Activated naive CD4-positive, alpha-beta T cell treated with anti-CD3 and anti-CD28 coated beads, Interleukin-2, amount 50 U/mL, for 16 hours (primary cell): Measurements from ENCODE around the gene CTSO.
"Not testable (repeated sequence)": the region's sequence is repeated elsewhere in the genome, so short reads cannot be mapped to it uniquely, and the experiment has no call there.

Experiments
- DNase-seq: peaks from one replicate; pipeline ENCODE4 v3.0.0-alpha.2; 2020

Gene CTSO

DNA sequence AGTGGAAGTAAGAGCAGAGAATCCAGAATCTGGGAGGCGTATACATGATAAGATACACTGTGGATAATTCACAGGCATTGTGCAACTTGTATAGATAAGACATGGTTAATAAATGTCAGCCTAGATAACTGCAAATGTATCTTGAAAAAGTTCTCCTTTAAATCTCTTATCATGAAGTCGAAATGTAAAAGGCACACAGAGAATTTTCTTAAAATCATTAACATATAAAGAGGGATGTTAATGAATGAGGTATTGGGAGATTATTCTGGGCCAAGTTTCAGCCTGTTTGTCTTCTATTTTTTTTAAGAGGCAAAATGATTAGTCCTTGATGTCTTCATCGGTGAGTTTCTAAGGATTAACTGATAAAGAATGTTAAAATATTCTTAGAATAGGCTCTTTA, 49.3 kb downstream of the CTSO start:
- DNase-seq = no peak

DNA sequence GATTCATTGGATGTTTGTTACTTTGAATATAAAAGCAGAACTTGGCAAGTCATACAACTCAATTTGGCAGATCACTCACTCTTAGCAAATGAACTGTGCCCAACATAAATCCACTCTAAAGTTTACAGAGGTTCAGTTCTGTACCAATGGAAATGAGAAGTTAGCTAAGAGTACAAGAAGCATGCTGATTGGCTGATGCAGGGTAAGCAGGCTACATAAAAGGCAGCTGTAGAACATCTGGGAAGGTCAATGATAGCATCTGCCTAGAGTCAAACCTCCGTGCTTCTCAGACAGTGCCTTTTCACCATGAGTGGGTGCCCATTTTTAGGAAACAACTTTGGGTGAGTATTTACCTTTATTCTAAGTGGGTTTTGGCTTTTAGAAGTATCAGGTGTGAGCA, 50.2 kb downstream of the CTSO start, which contains the start of gene TDO2:
TSS of gene TDO2 (plus strand) at position 244 of the 400 bp plus-strand sequence. CDS start at position 307, 63 bp downstream.
- DNase-seq = no peak

- DNase-seq = no peak
These were observed 52.7 kb downstream of the CTSO start for GRCh38 chr4:155901013-155901412.

- no peak for DNase-seq
These were observed 53.3 kb downstream of the CTSO start for GRCh38 chr4:155900381-155900780.

DNA sequence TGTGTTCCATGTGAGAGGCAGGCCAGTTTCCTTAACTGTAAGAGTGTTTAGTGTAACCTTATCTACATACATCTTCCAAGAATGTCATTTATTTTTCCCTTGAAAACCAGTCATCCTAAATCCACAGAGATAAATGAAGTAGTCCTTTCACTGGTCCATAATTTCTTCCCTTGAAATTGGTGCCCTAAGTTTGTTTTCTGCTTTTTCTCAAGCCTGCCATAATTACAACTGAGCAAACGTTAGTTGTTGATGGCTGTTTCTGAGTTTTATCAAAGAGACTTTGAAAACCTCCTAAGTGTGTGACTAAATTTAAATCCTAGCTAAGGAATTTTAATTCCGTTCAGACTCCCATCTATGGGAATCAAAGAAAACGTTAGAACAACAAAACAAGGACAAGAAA, 53.8 kb downstream of the CTSO start:
- no peak for DNase-seq

DNA sequence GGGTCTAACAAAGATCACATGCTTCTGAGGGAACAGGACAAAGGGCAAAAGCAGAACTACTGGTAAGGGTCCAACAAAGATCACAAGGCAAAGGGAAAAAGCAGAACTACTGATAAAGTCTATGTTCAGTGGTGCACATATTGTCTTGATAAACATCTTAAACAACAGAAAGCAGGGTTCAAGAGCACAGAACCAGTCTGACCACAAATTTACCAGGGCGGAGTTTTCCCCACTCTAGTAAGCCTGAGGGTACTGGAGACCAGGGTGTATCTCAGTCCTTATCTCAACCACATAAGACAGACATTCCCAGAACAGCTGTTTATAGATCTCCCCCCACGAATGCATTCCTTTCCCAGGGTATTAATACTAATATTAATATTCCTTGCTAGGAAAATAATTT, 55.3 kb downstream of the CTSO start:
- DNase-seq = not testable (repeated sequence)

DNA sequence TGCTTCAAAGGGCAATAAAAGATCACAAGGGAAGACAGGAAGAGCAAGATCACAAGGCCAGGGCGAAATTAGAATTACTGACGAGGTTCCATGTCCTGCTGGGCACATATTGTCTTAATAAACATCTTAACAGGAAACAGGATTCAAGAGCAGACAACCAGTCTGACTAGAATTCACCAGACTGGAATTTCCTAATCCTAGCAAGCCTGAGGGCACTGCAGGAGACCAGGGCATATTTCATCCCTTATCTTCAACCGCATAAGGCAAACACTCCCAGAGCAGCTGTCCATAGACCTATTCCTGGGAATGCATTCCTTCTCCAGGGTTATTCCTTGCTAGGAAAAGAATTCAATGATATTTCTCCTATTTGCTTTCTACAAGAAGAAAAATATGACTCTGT, 62.6 kb downstream of the CTSO start:
- DNase-seq = no peak

DNA sequence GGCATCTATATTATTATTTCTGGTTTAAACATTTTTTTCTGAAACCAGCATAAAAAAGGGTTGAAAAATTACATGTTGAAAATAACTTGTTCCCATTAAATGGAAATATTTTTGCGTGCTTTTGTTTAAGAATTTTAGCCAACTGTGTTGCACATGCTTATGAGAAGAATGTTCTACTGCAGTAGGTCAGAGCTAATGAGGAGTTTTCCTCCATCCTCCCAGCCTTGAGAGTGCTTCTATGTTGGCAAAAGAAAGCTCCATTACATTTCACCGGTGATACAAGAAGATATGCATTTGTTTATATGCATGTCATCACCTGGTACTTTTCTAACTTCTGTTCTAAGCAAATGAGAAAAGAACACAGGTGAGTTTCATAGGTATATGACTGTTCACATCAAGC, 63.7 kb downstream of the CTSO start:
- no peak for DNase-seq

- DNase-seq = no peak
These were observed 64.5 kb downstream of the CTSO start for GRCh38 chr4:155889031-155889793.

- no peak for DNase-seq
These were observed 65.7 kb downstream of the CTSO start for GRCh38 chr4:155887847-155888570.

GRCh38 chr4:155887045-155887444, 66.6 kb downstream of the CTSO start:
- DNase-seq = no peak

GRCh38 chr4:155885666-155886065, 68.0 kb downstream of the CTSO start:
- no peak for DNase-seq

GRCh38 chr4:155883895-155884294, 69.8 kb downstream of the CTSO start:
- DNase-seq = no peak

DNA sequence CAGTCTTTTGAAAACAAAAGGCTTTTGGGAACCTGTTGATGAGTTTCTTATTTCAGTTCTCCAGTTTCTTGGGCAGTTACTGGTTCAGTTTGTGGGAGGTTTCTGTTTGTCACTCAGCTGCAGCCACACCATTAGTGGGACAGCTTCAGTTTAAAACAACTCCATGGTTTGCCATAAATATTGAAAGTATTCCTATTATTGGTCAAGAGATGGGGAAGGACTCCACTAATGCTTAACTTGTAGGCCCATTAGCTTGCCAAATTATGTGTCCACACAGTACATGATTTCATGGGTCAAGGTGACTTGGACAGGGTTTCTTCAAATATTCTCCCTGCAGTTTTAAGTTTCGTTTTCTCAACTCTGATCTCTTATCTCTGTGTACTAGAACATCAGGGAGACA, 72.1 kb downstream of the CTSO start:
- DNase-seq = no peak

GRCh38 chr4:155879767-155880166, 73.9 kb downstream of the CTSO start:
- no peak for DNase-seq

DNA sequence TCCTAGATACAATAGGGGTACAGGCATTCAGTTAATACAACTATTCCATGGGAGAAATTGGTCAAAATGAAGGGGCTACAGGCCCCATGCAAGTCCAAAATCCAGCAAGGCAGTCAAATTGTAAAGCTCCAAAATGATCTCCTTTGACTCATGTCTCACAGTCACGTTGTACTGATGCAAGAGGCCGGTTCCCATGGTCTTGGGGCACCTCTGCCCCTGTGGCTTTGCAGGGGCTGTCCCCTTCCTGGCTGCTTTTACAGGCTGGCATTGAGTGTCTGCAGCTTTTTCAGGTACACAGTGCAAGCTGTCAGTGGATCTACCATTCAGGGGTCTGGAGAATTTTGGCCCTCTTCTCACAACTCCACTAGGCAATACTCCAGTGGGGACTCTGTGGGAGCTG, 75.1 kb downstream of the CTSO start:
- DNase-seq = no peak

- DNase-seq = no peak
These were observed 75.7 kb downstream of the CTSO start for GRCh38 chr4:155877971-155878370.

DNA sequence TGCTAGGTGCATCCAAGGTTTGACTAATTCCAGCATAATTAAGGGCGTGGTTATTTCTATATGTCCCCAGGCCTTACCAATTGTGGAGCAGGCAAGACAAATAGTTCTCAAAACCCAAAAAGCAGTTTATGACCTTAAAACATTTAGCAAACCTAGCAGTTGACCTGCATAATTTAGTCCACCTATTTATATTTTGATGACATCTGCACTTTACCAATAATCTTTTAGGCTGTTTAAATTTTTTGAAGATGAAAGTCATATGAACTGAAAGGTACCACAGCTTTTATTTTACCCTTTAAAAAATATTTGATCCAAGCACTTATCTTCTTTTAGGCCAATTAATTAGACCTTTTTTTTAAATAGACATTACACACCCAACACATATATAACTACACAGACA, 77.8 kb downstream of the CTSO start:
- DNase-seq = no peak
